IgD-negative memory B cell (primary cell): Measurements from ENCODE around the gene ZNF106. TPM values are rescaled to one million over a fixed set of nuclear protein-coding genes. Genes with fewer than 3 reads are reported as not detected.
A peak's percentile ranks its signal among the peaks of the same experiment; 100 is the strongest.

Source experiments
- H3K27ac Mint-ChIP-seq, 3 donors: one replicate each; pipeline ENCODE4 v1.8.0; 2020 to 2022; ENCODE audit warnings: mild to moderate bottlenecking in 3 of 3, mixed read lengths in 3 of 3, moderate library complexity in 1 of 3
- H3K27me3 Mint-ChIP-seq: one replicate; pipeline ENCODE4 v1.8.0; 2021; ENCODE audit warnings: mixed read lengths
- H3K36me3 Mint-ChIP-seq: one replicate; pipeline ENCODE4 v1.8.0; 2020; ENCODE audit warnings: mild to moderate bottlenecking, mixed read lengths
- H3K4me1 Mint-ChIP-seq, 3 donors: one replicate each; pipeline ENCODE4 v1.8.0; 2020 to 2022; ENCODE audit warnings: mixed read lengths in 3 of 3, mild to moderate bottlenecking in 1 of 3
- H3K4me3 Mint-ChIP-seq, 4 donors: one replicate each; pipeline ENCODE4 v1.8.0; 2020 to 2022; ENCODE audit warnings: mild to moderate bottlenecking in 4 of 4, mixed read lengths in 4 of 4, moderate library complexity in 3 of 4
- H3K9me3 Mint-ChIP-seq, 3 donors: one replicate each; pipeline ENCODE4 v1.8.0; 2020 to 2021; ENCODE audit warnings: mixed read lengths in 3 of 3, mild to moderate bottlenecking in 1 of 3
- polyA plus RNA-seq: library from polyadenylated mRNA; unstranded; fragments of 300-500 nt; fragmentation: Illumina TruSeq; gene quantifications from one replicate; pipeline ENCODE4 v1.2.3, GENCODE V29; 2021

Gene ZNF106
- polyA plus RNA-seq, 1 donor from 2014 or later: 66.5 TPM

GRCh38 chr15:42405863-42406482, 85.0 kb downstream of the ZNF106 start:
- Mint-ChIP-seq H3K9me3 (no peaks in the 10 kb centered on the region), H3K4me1 (peaks cover 0 to 4% (median 2%) of the 10 kb centered on the region in 3 donors), H3K4me3 (no peak overlapping the region), H3K27ac (peak overlapping the region in 1 of 3 donors; percentile 25), H3K36me3 (peaks cover 7% of the 10 kb centered on the region), H3K27me3 (no peaks in the 10 kb centered on the region)

DNA sequence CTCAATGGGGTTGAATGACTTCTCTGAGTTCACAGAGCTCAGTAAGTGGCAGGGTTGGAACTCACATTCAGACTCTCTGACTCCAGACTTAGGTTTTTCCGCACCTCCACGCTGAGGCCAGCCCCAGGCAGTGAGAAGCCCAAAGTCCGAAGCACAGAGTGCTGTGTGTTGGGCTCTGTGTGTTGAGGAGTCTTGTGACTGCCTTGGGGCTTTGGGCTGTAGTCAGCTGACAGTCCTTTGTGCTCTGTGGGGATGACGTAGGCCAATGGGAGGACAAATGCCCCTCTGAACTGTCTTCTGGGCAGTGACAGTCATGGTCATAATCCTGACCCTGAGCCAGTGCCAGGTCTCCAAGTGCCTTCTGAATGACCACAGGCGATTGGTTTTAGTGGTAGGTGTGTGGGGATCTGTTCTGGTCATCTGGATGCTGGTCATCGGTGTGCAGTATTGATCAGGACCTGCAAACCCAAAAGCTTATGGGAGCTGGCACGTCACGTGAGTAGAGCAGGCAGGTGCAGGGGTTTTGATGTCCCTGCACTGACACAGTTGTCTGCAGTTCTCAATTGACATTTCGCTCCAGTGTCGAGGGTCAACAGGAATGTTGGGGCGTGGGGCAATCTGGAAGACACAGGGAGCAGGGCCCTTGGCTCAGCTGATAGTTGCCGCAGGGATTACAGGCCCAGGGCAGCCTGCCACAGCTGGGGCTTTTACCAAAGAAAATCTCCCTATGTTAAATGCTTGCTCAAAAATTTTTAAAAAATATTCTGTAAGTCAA, 86.3 kb downstream of the ZNF106 start:
- H3K4me3 Mint-ChIP-seq: no peak overlapping the region
- no peaks in the 10 kb centered on the region for H3K27me3 Mint-ChIP-seq
- no peaks in the 10 kb centered on the region for H3K9me3 Mint-ChIP-seq
- peak overlapping the region in 1 of 3 donors; percentile 50 for H3K27ac Mint-ChIP-seq
- H3K36me3 Mint-ChIP-seq: peaks cover 8% of the 10 kb centered on the region
- peaks cover 0 to 9% (median 6%) of the 10 kb centered on the region in 3 donors for H3K4me1 Mint-ChIP-seq

DNA sequence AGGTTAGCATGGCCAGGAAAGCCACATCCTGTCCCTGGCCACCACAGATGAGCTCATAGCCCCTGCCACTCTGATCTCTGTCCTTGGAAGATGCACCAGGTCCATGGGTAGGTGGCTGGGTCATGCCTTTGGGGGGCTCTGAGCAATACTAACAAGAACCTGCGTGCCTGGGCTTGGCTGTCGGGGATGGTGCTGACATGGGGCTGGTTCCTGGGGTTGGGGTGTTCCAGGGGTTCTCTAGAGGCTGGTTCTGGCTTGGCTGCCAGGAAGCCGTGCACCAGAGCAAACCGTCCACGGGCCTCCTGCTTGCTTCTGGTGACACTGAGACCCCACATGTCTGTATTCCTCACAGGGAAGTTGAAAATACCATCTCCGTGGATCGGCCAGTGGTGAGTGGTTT, 87.6 kb downstream of the ZNF106 start:
- Mint-ChIP-seq H3K9me3 (no peaks in the 10 kb centered on the region), H3K4me1 (peaks cover 0 to 9% (median 6%) of the 10 kb centered on the region in 3 donors), H3K27me3 (no peaks in the 10 kb centered on the region), H3K27ac (peak overlapping the region in 1 of 3 donors; percentile 61), H3K4me3 (no peak overlapping the region), H3K36me3 (peaks cover 8% of the 10 kb centered on the region)

DNA sequence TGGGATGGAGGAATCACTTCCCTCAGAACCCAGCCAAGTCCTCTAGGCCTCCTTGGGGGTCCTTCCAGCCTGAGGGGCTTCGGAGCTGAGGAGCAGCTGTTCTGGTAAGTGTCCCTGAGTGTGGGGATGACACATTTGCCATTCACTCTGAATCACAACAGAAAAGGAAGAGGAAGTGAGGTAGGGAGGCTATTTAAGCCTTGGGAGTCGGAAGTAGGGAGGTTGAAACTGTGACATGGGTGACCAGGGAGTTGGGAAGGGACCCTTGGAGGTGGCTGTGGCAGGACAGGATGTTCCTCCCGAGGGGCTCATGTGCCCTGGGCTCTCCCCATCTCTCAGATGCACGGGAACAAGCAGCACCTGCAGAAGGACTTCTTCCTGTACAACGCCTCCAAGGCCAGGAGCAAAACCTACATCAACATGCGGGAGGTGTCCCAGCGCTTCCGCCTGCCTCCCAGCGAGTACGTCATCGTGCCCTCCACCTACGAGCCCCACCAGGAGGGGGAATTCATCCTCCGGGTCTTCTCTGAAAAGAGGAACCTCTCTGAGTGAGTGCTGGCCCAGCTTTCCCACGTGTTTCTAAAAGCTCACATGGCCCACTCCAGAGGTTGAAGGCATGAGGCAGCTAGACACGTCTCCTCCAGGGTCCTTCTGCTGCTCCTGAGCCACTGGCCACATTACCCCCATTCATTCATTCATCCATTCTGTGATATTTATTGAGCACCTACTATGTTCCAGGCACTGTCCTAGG, 88.3 kb downstream of the ZNF106 start:
- Mint-ChIP-seq H3K27me3 (no peaks in the 10 kb centered on the region), H3K4me1 (peaks cover 0 to 9% (median 6%) of the 10 kb centered on the region in 3 donors), H3K9me3 (no peaks in the 10 kb centered on the region), H3K36me3 (peaks cover 8% of the 10 kb centered on the region), H3K4me3 (peak overlapping the region in 1 of 4 donors; percentile 62), H3K27ac (no peak overlapping the region)

- peak overlapping the region in 3 of 4 donors; percentile 41 to 65 (median 62) for H3K4me3 Mint-ChIP-seq
- H3K36me3 Mint-ChIP-seq: peaks cover 8% of the 10 kb centered on the region
- H3K27me3 Mint-ChIP-seq: no peaks in the 10 kb centered on the region
- H3K27ac Mint-ChIP-seq: peak overlapping the region in 1 of 3 donors; percentile 27
- H3K4me1 Mint-ChIP-seq: peaks cover 0 to 9% (median 6%) of the 10 kb centered on the region in 3 donors
- no peaks in the 10 kb centered on the region for H3K9me3 Mint-ChIP-seq
Observed at GRCh38 chr15:42401544-42402454, 89.1 kb downstream of the ZNF106 start.

- no peak overlapping the region for H3K27ac Mint-ChIP-seq
- H3K9me3 Mint-ChIP-seq: no peaks in the 10 kb centered on the region
Observed at GRCh38 chr15:42395838-42396237, 95.1 kb downstream of the ZNF106 start.

DNA sequence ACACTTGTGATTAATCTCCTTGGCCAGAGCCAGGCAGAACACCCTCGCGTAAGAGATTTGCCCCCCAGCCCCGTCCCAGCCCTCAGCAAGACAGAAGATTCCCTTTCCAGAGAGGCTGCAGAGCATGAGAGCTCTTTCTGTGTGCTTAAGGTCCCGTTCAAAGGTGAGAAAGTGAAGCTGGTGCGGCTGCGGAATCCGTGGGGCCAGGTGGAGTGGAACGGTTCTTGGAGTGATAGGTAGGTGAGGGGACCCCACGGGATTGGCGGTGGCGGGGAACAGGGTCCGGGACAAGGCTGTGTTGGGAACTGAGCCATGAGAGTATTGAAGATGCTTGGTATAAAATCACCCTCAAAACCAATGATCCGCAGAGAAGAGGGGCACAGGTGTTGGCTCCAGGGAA, 96.8 kb downstream of the ZNF106 start:
- no peak overlapping the region for H3K4me3 Mint-ChIP-seq

More at GRCh38 chr15:42395838-42396237, 95.1 kb downstream of the ZNF106 start:
- peaks cover 0 to 5% (median 2%) of the 10 kb centered on the region in 3 donors for H3K4me1 Mint-ChIP-seq
- H3K36me3 Mint-ChIP-seq: peaks cover 2% of the 10 kb centered on the region
- H3K4me3 Mint-ChIP-seq: no peak overlapping the region
- no peaks in the 10 kb centered on the region for H3K27me3 Mint-ChIP-seq

DNA sequence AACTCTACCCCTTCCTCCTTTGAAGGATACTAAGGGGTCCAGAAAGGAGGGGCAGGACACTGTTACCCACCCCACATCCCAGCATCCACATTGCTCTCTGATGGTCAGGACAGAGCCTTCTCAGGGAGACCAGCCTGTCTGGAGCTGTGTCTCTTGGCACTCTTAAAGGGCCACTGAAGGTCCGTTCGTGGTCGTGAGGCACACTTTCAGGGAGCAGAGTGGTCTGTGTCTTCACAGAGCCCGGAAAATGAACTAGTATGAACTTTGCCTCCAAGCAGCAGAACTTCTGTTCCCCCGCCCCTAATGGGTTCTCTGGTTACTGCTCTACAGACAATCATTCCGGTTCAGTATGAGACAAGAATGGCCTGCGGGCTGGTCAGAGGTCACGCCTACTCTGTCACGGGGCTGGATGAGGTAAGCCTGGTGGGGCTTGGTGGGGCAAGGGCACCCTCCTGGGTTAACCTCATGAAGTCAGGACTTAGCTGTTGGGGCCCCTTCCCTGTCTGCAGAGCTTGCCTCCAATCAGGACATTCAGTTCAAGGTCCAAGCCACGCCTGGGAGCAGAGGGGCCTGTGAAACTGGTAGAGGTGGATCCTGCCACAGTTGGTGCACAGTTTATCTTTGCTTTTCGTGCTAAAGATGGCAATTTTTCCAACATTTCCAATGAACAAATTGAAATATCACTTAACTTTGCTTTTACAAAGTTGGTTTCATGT, 98.5 kb downstream of the ZNF106 start:
- Mint-ChIP-seq H3K4me3 (no peak overlapping the region), H3K27ac (peak overlapping the region in 1 of 3 donors; percentile 39), H3K9me3 (no peaks in the 10 kb centered on the region), H3K36me3 (peaks cover 7% of the 10 kb centered on the region), H3K4me1 (no peaks in the 10 kb centered on the region), H3K27me3 (no peaks in the 10 kb centered on the region)

More for the DNA sequence above, 96.8 kb downstream of the ZNF106 start:
- Mint-ChIP-seq H3K9me3 (no peaks in the 10 kb centered on the region), H3K27ac (no peak overlapping the region), H3K36me3 (peaks cover 3% of the 10 kb centered on the region), H3K27me3 (no peaks in the 10 kb centered on the region), H3K4me1 (no peaks in the 10 kb centered on the region)

GRCh38 chr15:42387603-42388002, 103.3 kb downstream of the ZNF106 start:
- no peaks in the 10 kb centered on the region for H3K27me3 Mint-ChIP-seq
- no peak overlapping the region for H3K4me3 Mint-ChIP-seq
- no peaks in the 10 kb centered on the region for H3K4me1 Mint-ChIP-seq
- peaks cover 10% of the 10 kb centered on the region for H3K36me3 Mint-ChIP-seq
- no peaks in the 10 kb centered on the region for H3K9me3 Mint-ChIP-seq
- H3K27ac Mint-ChIP-seq: no peak overlapping the region

- no peak overlapping the region for H3K27ac Mint-ChIP-seq
- H3K4me3 Mint-ChIP-seq: no peak overlapping the region
- H3K4me1 Mint-ChIP-seq: no peaks in the 10 kb centered on the region
- H3K36me3 Mint-ChIP-seq: peaks cover 13% of the 10 kb centered on the region
- H3K9me3 Mint-ChIP-seq: no peaks in the 10 kb centered on the region
- H3K27me3 Mint-ChIP-seq: no peaks in the 10 kb centered on the region
Observed at GRCh38 chr15:42385980-42386700, 104.8 kb downstream of the ZNF106 start.

GRCh38 chr15:42385206-42385979, 105.5 kb downstream of the ZNF106 start:
- Mint-ChIP-seq H3K36me3 (peaks cover 13% of the 10 kb centered on the region), H3K9me3 (no peaks in the 10 kb centered on the region), H3K4me3 (no peak overlapping the region), H3K4me1 (no peaks in the 10 kb centered on the region), H3K27ac (no peak overlapping the region), H3K27me3 (no peaks in the 10 kb centered on the region)

DNA sequence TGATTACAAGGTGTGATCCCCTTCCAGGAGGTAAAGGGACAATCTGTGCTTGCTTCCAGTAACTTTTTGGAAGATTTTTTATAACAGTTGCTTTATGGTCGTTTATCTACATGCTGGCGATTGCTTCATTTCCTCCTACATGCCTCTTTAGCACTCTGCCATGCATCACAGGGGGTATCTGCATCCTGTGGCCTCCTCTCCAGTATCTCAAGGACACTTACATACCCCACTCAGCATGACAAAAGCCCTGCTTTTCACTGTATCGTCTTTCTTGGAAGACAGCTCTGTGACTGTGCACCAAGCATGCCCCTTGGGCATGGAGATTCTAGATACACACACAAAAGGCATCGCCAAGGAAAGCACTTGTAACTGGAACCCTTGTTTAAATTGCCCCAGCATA, 106.3 kb downstream of the ZNF106 start:
- Mint-ChIP-seq H3K36me3 (peaks cover 14% of the 10 kb centered on the region), H3K4me3 (no peak overlapping the region), H3K27me3 (no peaks in the 10 kb centered on the region), H3K27ac (peak overlapping the region in 1 of 3 donors; percentile 25), H3K9me3 (no peaks in the 10 kb centered on the region), H3K4me1 (no peaks in the 10 kb centered on the region)

DNA sequence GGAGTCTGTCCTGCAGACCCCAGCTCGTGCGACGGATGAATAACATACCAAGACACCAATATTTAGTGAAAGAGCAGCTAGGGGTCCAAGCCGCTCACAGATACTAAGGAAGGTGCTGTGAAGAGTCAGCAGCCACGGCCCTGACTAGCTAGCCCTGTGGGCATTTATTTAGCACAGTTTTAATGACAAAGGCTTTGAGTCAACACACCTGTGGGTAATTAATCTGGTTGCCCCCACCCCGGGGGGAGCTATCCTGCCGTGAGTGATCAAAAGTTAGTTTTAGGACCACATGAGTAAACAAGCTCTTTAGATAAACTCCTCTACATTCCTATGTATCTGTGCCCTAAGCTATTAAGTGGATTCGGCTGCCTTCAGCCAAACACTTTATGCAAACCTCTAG, 112.9 kb downstream of the ZNF106 start:
- no peak overlapping the region for H3K4me3 Mint-ChIP-seq
- H3K27ac Mint-ChIP-seq: no peak overlapping the region
- H3K27me3 Mint-ChIP-seq: no peaks in the 10 kb centered on the region
- H3K9me3 Mint-ChIP-seq: peaks cover 3 to 11% (median 3%) of the 10 kb centered on the region in 3 donors
- peaks cover 28% of the 10 kb centered on the region for H3K36me3 Mint-ChIP-seq
- no peaks in the 10 kb centered on the region for H3K4me1 Mint-ChIP-seq
